Fibroblast of lung (primary cell): ENCODE measurements around the gene PRRC1. TPM values are rescaled to one million over a fixed set of nuclear protein-coding genes. Genes with fewer than 3 reads are reported as not detected.

ENCODE experiments used
- DNase-seq, 2 donors: peaks; one replicate each; pipeline versions ENCODE4 v3.0.0 to v3.0.0-alpha.2; 2010; ENCODE audit warnings: low read depth in 2 of 2
- H2AFZ ChIP-seq: 2 replicates; pipeline ENCODE4 v1.5.1; 2012; ENCODE audit warnings: low read length, control low read depth, inconsistent platforms
- H3K27ac ChIP-seq: 2 replicates; pipeline ENCODE4 v1.5.1; 2011; ENCODE audit warnings: low read length, control low read depth; ENCODE audit not compliant: insufficient read depth
- H3K27me3 ChIP-seq: 2 replicates; pipeline ENCODE4 v1.5.1; 2011; ENCODE audit warnings: mild to moderate bottlenecking, low read length; ENCODE audit not compliant: control insufficient read depth, insufficient read depth
- H3K36me3 ChIP-seq: 2 replicates; pipeline ENCODE4 v1.5.1; 2011; ENCODE audit warnings: low read length; ENCODE audit not compliant: control insufficient read depth, insufficient read depth
- H3K4me1 ChIP-seq: 2 replicates; pipeline ENCODE4 v1.5.1; 2011; ENCODE audit warnings: low read length; ENCODE audit not compliant: control insufficient read depth, insufficient read depth; ENCODE audit errors: extremely low read depth
- H3K4me2 ChIP-seq: 2 replicates; pipeline ENCODE4 v1.5.1; 2011; ENCODE audit warnings: low read length, control low read depth; ENCODE audit not compliant: insufficient read depth; ENCODE audit errors: extremely low read depth
- H3K4me3 ChIP-seq, 4 experiments: fragments of 200-600 bp in 1 of 4; sonication (generic) in 1 of 4; replicated peaks in 1 of 4; 2 replicates each; pipeline ENCODE4 v1.5.1; 2011 to 2016; ENCODE audit warnings: low read length in 4 of 4, low read depth in 3 of 4, mild to moderate bottlenecking in 3 of 4, control low read depth in 2 of 4, inconsistent platforms in 1 of 4, mixed read lengths in 1 of 4; ENCODE audit not compliant: insufficient read depth in 1 of 4; ENCODE audit errors: control extremely low read depth in 1 of 4
- H3K79me2 ChIP-seq: 2 replicates; pipeline ENCODE4 v1.5.1; 2012; ENCODE audit warnings: mild to moderate bottlenecking, low read length, inconsistent platforms; ENCODE audit not compliant: control insufficient read depth, insufficient read depth
- H3K9ac ChIP-seq: 2 replicates; pipeline ENCODE4 v1.5.1; 2011; ENCODE audit warnings: mild to moderate bottlenecking, low read length, control low read depth; ENCODE audit not compliant: insufficient read depth
- H3K9me3 ChIP-seq: 2 replicates; pipeline ENCODE4 v1.5.1; 2012; ENCODE audit warnings: low read depth, low read length; ENCODE audit not compliant: control insufficient read depth, insufficient read depth
- H4K20me1 ChIP-seq: 2 replicates; pipeline ENCODE4 v1.5.1; 2011; ENCODE audit warnings: low read length; ENCODE audit not compliant: control insufficient read depth, insufficient read depth; ENCODE audit errors: extremely low read depth
- CTCF ChIP-seq, 2 donors: IDR thresholded peaks in 1 of 2; conservative IDR thresholded peaks in 1 of 2; 1 replicate in 1 of 2; 2 replicates in 1 of 2; pipeline ENCODE4 v1.5.1; 2011 to 2012; ENCODE audit warnings: low read length in 2 of 2, control low read depth in 1 of 2, inconsistent platforms in 1 of 2, low read depth in 1 of 2, mild to moderate bottlenecking in 1 of 2
- EZH2 ChIP-seq: IDR thresholded peaks from 2 replicates; pipeline ENCODE4 v1.5.1; 2012; ENCODE audit warnings: low read length, control low read depth, mild to moderate bottlenecking; ENCODE audit errors: missing control alignments
- polyA plus RNA-seq, 2 donors: library from polyadenylated mRNA; depleted of rRNA in 1 of 2; stranded (reverse) in 1 of 2; unstranded in 1 of 2; fragments of >200 nt; gene quantifications; 2 replicates each; pipeline ENCODE4 v1.2.1, GENCODE V29; 2011 to 2012; ENCODE audit warnings: missing spikeins in 1 of 2
- total RNA-seq: library from RNA; depleted of rRNA; stranded (reverse); fragments of >200 nt; gene quantifications from 2 replicates; pipeline ENCODE4 v1.2.1, GENCODE V29; 2014

The PRRC1 gene
- total and polyA plus RNA-seq, 2 donors (not counting 1 experiment from before 2014, with no cell fraction given), result 44.3 to 125 TPM

DNA sequence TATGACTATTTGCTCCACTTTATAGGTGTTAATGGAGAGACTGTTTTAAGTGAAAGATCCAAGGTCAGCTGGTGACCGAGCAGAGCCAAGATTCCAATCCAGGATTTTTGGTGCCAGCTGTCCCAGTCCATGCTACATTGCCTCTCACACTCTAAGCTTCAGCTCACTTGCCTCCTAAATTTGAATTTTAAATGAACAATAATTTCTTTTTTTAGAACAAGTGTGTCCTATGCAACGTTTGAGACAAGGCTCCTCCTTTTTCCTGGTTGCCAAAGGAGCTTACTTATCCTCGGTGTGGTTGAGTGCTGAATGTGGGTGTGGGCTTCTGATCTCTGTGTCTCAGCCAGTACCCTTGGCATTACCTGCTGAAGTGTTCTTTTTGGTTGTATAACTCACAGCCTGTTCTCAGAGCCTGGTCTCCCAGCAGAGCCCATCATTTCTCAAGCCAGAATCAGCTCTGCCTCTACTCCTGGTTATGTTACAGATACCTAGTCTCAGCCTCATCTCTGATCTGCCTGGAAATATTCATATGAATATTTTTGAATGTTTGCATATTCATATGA, 4.0 kb upstream of the PRRC1 start:
- no peak for TF ChIP-seq CTCF (conservative IDR thresholded peaks at IDR 0.05 in 1 of 2, IDR thresholded peaks at IDR 0.05 in 1 of 2; ENCODE audit: low read depth in 1 of 2, low read length in 2 of 2)
- TF ChIP-seq EZH2, result no peak
- H3K9me3 ChIP-seq, result no peaks in the 10 kb centered on the region
- peaks cover 14% of the 10 kb centered on the region for H3K27me3 ChIP-seq
- H3K79me2 ChIP-seq, result peaks cover 10% of the 10 kb centered on the region
- H4K20me1 ChIP-seq, result no peaks in the 10 kb centered on the region
- H3K4me2 ChIP-seq, result no peak overlapping the region
- no peak overlapping the region for H3K27ac ChIP-seq
- no peak for DNase-seq
- H3K4me3 ChIP-seq, result no peak overlapping the region
- no peak overlapping the region for H3K9ac ChIP-seq
- H3K36me3 ChIP-seq, result no peaks in the 10 kb centered on the region
- H3K4me1 ChIP-seq, result no peaks in the 10 kb centered on the region
- no peak overlapping the region for H2AFZ ChIP-seq

- Histone ChIP-seq H3K4me3 (no peak overlapping the region), H4K20me1 (no peaks in the 10 kb centered on the region), H2AFZ (no peak overlapping the region), H3K27ac (no peak overlapping the region), H3K36me3 (no peaks in the 10 kb centered on the region), H3K9ac (no peak overlapping the region), H3K4me1 (no peaks in the 10 kb centered on the region), H3K9me3 (no peaks in the 10 kb centered on the region), H3K27me3 (peaks cover 12% of the 10 kb centered on the region), H3K79me2 (peaks cover 23% of the 10 kb centered on the region), H3K4me2 (no peak overlapping the region)
- TF ChIP-seq EZH2, result no peak
- no peak for TF ChIP-seq CTCF (conservative IDR thresholded peaks at IDR 0.05 in 1 of 2, IDR thresholded peaks at IDR 0.05 in 1 of 2; ENCODE audit: low read depth in 1 of 2, low read length in 2 of 2)
- DNase-seq, result no peak
Observed at GRCh38 chr5:127514816-127515215, 2.6 kb upstream of the PRRC1 start.

GRCh38 chr5:127515693-127516440, 1.6 kb upstream of the PRRC1 start:
- TF ChIP-seq CTCF (conservative IDR thresholded peaks at IDR 0.05 in 1 of 2, IDR thresholded peaks at IDR 0.05 in 1 of 2; ENCODE audit: low read depth in 1 of 2, low read length in 2 of 2) (no peak), EZH2 (no peak)
- Histone ChIP-seq H3K27ac (no peak overlapping the region), H3K9ac (no peak overlapping the region), H3K4me2 (no peak overlapping the region), H3K4me3 (no peak overlapping the region), H3K79me2 (peaks cover 34% of the 10 kb centered on the region), H4K20me1 (peaks cover 2% of the 10 kb centered on the region), H3K9me3 (no peaks in the 10 kb centered on the region), H2AFZ (no peak overlapping the region), H3K36me3 (no peaks in the 10 kb centered on the region), H3K4me1 (no peaks in the 10 kb centered on the region), H3K27me3 (peaks cover 10% of the 10 kb centered on the region)
- no peak for DNase-seq
